ENCODE results near the gene COL11A2. TPM values are rescaled to one million over a fixed set of nuclear protein-coding genes. Genes with fewer than 3 reads are reported as not detected.

Gene COL11A2
- total and polyA plus RNA-seq, 2 experiments from 2014 or later, result 1.6 to 2.7 TPM

DNA sequence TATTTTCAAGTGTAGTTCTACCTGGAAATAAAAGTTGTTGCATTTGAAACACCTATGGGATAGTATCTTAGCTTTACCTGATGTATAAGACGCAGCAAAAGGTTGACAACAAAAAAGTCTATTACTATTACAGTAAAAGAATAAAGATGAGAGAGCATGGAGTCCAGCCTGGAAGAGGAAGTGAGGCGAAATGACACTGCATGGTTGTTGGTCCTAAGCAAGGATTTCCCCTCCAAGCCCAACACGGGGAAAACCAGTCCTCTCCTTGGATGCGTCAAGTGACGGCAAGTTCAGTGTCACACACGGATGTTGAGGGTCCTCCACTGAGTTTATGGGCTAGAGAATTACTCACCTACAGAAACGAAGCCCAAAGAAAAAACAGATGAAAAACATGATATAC is 51.7 kb downstream of the COL11A2 start:
- 0 out of 3 replicates have a peak, but pooled peaks cover 5% of the 10 kb centered on the region for H3K36me3 Mint-ChIP-seq (ENCODE audit: low read depth)
- H3K9me2 ChIP-seq (ENCODE audit: insufficient read depth), result 0 out of 2 replicates have a peak, but pooled peaks cover 3% of the 10 kb centered on the region
- no peak overlapping the region; the same call in 2 of the 3 replicates for H3K4me3 Mint-ChIP-seq
- H3F3A ChIP-seq (replicated peaks; ENCODE audit: low read depth), result no peaks in the 10 kb centered on the region
- H3K9me3 Mint-ChIP-seq, result peaks cover 5% of the 10 kb centered on the region; the same call in 2 of the 3 replicates
- ATAC-seq (no peak), DNase-seq (ENCODE audit: low spot score) (no peak)
- no peak for TF ChIP-seq ZNF331 (CRISPR knock-in tag; IDR thresholded peaks at IDR 0.05; ENCODE audit: low read depth)
- TF ChIP-seq JUNB (IDR thresholded peaks at IDR 0.05; ENCODE audit: unreplicated experiment), result no peak
- TF ChIP-seq, protein P1, sequence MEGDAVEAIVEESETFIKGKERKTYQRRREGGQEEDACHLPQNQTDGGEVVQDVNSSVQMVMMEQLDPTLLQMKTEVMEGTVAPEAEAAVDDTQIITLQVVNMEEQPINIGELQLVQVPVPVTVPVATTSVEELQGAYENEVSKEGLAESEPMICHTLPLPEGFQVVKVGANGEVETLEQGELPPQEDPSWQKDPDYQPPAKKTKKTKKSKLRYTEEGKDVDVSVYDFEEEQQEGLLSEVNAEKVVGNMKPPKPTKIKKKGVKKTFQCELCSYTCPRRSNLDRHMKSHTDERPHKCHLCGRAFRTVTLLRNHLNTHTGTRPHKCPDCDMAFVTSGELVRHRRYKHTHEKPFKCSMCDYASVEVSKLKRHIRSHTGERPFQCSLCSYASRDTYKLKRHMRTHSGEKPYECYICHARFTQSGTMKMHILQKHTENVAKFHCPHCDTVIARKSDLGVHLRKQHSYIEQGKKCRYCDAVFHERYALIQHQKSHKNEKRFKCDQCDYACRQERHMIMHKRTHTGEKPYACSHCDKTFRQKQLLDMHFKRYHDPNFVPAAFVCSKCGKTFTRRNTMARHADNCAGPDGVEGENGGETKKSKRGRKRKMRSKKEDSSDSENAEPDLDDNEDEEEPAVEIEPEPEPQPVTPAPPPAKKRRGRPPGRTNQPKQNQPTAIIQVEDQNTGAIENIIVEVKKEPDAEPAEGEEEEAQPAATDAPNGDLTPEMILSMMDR (conservative IDR thresholded peaks at IDR 0.05; ENCODE audit: low read depth in 2 of 2), result no peak
- no peak for TF ChIP-seq EZH2 (IDR thresholded peaks at IDR 0.05; ENCODE audit: low read depth, unreplicated experiment)
- TF ChIP-seq CREB1 (CRISPR knock-in tag; IDR thresholded peaks at IDR 0.05; ENCODE audit: low read depth), result no peak
- no peak for TF ChIP-seq STAT1 (IDR thresholded peaks at IDR 0.05; ENCODE audit: unreplicated experiment)
- no peak for TF ChIP-seq EZH2phosphoT487 (IDR thresholded peaks at IDR 0.05; ENCODE audit: unreplicated experiment)
- no peak for TF ChIP-seq POLR2AphosphoS5 (IDR thresholded peaks at IDR 0.05; ENCODE audit: low read depth)
- TF ChIP-seq, protein P2, sequence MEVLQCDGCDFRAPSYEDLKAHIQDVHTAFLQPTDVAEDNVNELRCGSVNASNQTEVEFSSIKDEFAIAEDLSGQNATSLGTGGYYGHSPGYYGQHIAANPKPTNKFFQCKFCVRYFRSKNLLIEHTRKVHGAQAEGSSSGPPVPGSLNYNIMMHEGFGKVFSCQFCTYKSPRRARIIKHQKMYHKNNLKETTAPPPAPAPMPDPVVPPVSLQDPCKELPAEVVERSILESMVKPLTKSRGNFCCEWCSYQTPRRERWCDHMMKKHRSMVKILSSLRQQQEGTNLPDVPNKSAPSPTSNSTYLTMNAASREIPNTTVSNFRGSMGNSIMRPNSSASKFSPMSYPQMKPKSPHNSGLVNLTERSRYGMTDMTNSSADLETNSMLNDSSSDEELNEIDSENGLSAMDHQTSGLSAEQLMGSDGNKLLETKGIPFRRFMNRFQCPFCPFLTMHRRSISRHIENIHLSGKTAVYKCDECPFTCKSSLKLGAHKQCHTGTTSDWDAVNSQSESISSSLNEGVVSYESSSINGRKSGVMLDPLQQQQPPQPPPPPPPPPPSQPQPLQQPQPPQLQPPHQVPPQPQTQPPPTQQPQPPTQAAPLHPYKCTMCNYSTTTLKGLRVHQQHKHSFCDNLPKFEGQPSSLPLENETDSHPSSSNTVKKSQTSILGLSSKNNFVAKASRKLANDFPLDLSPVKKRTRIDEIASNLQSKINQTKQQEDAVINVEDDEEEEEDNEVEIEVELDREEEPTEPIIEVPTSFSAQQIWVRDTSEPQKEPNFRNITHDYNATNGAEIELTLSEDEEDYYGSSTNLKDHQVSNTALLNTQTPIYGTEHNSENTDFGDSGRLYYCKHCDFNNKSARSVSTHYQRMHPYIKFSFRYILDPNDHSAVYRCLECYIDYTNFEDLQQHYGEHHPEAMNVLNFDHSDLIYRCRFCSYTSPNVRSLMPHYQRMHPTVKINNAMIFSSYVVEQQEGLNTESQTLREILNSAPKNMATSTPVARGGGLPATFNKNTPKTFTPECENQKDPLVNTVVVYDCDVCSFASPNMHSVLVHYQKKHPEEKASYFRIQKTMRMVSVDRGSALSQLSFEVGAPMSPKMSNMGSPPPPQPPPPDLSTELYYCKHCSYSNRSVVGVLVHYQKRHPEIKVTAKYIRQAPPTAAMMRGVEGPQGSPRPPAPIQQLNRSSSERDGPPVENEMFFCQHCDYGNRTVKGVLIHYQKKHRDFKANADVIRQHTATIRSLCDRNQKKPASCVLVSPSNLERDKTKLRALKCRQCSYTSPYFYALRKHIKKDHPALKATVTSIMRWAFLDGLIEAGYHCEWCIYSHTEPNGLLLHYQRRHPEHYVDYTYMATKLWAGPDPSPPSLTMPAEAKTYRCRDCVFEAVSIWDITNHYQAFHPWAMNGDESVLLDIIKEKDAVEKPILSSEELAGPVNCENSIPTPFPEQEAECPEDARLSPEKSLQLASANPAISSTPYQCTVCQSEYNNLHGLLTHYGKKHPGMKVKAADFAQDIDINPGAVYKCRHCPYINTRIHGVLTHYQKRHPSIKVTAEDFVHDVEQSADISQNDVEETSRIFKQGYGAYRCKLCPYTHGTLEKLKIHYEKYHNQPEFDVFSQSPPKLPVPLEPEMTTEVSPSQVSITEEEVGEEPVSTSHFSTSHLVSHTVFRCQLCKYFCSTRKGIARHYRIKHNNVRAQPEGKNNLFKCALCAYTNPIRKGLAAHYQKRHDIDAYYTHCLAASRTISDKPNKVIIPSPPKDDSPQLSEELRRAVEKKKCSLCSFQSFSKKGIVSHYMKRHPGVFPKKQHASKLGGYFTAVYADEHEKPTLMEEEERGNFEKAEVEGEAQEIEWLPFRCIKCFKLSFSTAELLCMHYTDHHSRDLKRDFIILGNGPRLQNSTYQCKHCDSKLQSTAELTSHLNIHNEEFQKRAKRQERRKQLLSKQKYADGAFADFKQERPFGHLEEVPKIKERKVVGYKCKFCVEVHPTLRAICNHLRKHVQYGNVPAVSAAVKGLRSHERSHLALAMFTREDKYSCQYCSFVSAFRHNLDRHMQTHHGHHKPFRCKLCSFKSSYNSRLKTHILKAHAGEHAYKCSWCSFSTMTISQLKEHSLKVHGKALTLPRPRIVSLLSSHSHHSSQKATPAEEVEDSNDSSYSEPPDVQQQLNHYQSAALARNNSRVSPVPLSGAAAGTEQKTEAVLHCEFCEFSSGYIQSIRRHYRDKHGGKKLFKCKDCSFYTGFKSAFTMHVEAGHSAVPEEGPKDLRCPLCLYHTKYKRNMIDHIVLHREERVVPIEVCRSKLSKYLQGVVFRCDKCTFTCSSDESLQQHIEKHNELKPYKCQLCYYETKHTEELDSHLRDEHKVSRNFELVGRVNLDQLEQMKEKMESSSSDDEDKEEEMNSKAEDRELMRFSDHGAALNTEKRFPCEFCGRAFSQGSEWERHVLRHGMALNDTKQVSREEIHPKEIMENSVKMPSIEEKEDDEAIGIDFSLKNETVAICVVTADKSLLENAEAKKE (CRISPR knock-in tag; IDR thresholded peaks at IDR 0.05), result no peak
- TF ChIP-seq NANOG (IDR thresholded peaks at IDR 0.05; ENCODE audit: borderline replicate concordance), result no peak
- TF ChIP-seq, protein P3, sequence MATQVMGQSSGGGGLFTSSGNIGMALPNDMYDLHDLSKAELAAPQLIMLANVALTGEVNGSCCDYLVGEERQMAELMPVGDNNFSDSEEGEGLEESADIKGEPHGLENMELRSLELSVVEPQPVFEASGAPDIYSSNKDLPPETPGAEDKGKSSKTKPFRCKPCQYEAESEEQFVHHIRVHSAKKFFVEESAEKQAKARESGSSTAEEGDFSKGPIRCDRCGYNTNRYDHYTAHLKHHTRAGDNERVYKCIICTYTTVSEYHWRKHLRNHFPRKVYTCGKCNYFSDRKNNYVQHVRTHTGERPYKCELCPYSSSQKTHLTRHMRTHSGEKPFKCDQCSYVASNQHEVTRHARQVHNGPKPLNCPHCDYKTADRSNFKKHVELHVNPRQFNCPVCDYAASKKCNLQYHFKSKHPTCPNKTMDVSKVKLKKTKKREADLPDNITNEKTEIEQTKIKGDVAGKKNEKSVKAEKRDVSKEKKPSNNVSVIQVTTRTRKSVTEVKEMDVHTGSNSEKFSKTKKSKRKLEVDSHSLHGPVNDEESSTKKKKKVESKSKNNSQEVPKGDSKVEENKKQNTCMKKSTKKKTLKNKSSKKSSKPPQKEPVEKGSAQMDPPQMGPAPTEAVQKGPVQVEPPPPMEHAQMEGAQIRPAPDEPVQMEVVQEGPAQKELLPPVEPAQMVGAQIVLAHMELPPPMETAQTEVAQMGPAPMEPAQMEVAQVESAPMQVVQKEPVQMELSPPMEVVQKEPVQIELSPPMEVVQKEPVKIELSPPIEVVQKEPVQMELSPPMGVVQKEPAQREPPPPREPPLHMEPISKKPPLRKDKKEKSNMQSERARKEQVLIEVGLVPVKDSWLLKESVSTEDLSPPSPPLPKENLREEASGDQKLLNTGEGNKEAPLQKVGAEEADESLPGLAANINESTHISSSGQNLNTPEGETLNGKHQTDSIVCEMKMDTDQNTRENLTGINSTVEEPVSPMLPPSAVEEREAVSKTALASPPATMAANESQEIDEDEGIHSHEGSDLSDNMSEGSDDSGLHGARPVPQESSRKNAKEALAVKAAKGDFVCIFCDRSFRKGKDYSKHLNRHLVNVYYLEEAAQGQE (IDR thresholded peaks at IDR 0.05; ENCODE audit: unreplicated experiment), result no peak
- TF ChIP-seq ZNF114 (CRISPR knock-in tag; IDR thresholded peaks at IDR 0.05), result no peak
- TF ChIP-seq, protein P4, sequence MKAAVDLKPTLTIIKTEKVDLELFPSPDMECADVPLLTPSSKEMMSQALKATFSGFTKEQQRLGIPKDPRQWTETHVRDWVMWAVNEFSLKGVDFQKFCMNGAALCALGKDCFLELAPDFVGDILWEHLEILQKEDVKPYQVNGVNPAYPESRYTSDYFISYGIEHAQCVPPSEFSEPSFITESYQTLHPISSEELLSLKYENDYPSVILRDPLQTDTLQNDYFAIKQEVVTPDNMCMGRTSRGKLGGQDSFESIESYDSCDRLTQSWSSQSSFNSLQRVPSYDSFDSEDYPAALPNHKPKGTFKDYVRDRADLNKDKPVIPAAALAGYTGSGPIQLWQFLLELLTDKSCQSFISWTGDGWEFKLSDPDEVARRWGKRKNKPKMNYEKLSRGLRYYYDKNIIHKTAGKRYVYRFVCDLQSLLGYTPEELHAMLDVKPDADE (IDR thresholded peaks at IDR 0.05), result no peak
- no peak overlapping the region for H3K4me3 ChIP-seq
- H3K4me1 Mint-ChIP-seq, result peaks cover 2% of the 10 kb centered on the region; the same call in 2 of the 3 replicates
- H3K4me1 ChIP-seq (ENCODE audit: insufficient read depth), result no peaks in the 10 kb centered on the region
- H2AFZ ChIP-seq, result no peak overlapping the region
- no peaks in the 10 kb centered on the region for H4K20me1 ChIP-seq (replicated peaks; ENCODE audit: insufficient read depth)
- no peak overlapping the region for H3K27ac Mint-ChIP-seq
- no peak overlapping the region for H3K27ac ChIP-seq (ENCODE audit: low read depth)
- H3K27me3 ChIP-seq (ENCODE audit: insufficient read depth), result no peaks in the 10 kb centered on the region
- H3K4me2 ChIP-seq, result no peak overlapping the region
- no peaks in the 10 kb centered on the region; the same call in 1 of the 2 replicates for H3K79me2 ChIP-seq (replicated peaks; ENCODE audit: insufficient read depth)
- no peaks in the 10 kb centered on the region for H3K36me3 ChIP-seq (ENCODE audit: insufficient read depth)
- H3K27me3 Mint-ChIP-seq (ENCODE audit: insufficient read depth, low read depth, poor library complexity), result peaks cover 2% of the 10 kb centered on the region

Measured in GM23338 (cell line).